Measurements from ENCODE around the gene NAGA. TPM values are rescaled to one million over a fixed set of nuclear protein-coding genes. Genes with fewer than 3 reads are reported as not detected.
A peak's percentile ranks its signal among the peaks of the same experiment; 100 is the strongest.

Gene NAGA
- total RNA-seq, 2 donors from 2014 or later, result 18.6 to 27.5 TPM

DNA sequence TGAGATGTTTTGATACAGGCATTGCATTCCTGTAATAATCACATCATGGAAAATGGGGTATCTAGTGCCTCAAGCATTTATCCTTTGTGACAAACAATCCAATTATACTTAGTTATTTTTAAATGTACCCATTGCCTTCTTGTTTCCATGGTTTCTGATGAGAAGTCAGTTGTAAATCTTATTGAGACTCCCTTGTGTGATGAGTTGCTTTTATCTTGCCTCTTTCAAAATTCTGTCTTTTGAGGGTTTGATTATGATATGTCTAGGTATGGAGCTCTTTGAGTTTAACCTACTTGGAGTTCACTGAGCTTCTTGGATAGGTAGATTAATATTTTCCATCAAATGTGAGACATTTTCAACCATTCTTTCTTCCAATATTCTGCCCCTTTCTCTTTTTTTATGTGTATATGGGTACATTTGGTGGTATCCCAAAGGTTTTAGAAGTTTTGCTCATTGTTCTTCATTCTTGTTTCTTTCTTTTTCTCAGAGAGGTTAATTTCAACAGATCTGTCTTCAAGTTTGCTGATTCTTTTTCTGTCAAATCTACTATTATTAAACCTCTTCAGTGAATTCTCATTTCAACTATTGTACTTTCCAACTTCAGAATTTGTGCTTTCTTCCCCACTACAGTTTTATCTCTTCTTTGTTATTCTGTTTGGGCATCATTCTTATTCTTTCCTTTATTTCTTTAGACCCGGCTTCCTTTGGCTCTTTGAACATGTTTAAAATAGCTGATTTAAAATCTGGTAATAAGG lies 13.7 kb downstream of the NAGA start:
- H3K36me3 Mint-ChIP-seq (ENCODE audit: insufficient read depth in 2 of 2), result peaks cover 20 to 30% of the 10 kb centered on the region in 2 donors
- H3K27ac Mint-ChIP-seq, result no peak overlapping the region
- H3K27me3 Mint-ChIP-seq (ENCODE audit: low read depth), result no peaks in the 10 kb centered on the region
- DNase-seq, result no peak
- no peak overlapping the region for H3K4me3 Mint-ChIP-seq
- ATAC-seq (replicated peaks in 1 of 2), result no peak
- no peaks in the 10 kb centered on the region for H3K4me1 Mint-ChIP-seq (ENCODE audit: low read depth)
- peaks cover 10 to 15% of the 10 kb centered on the region in 2 donors for H3K9me3 Mint-ChIP-seq

- H3K9me3 Mint-ChIP-seq, result peaks cover 6 to 11% of the 10 kb centered on the region in 2 donors
- H3K4me1 Mint-ChIP-seq (ENCODE audit: low read depth), result no peaks in the 10 kb centered on the region
- H3K36me3 Mint-ChIP-seq (ENCODE audit: insufficient read depth in 2 of 2), result peaks cover 6 to 10% of the 10 kb centered on the region in 2 donors
- ATAC-seq (replicated peaks in 1 of 2) (no peak), DNase-seq (no peak)
- H3K27ac Mint-ChIP-seq, result no peak overlapping the region
- H3K4me3 Mint-ChIP-seq, result no peak overlapping the region
- H3K27me3 Mint-ChIP-seq (ENCODE audit: low read depth), result no peaks in the 10 kb centered on the region
These were observed 17.8 kb downstream of the NAGA start for GRCh38 chr22:42052765-42053164.

DNA sequence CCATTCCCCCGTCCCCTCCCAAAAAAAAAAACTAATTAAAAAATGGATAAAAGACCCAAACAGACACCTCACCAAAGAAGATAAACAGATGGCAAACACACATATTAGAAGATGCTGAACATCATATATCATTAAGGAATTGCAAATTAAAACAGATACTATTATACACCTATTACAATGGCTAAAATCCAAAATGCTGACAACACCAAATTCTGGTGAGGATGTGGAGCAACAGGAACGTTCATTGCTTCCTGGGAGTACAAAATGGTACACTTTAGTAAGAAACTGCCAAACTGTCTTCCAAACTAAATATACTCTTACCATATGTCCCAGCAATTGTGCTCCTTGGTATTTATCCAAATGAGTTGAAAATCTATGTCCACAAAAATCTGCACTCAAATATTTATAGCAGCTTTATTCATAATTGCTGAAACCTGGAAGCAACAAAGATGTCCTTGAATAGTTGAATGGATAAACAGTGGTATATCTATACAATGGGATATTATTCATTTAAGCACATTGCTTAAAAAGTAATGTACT lies 19.9 kb downstream of the NAGA start:
- DNase-seq (no peak), ATAC-seq (replicated peaks in 1 of 2) (no peak)
- H3K9me3 Mint-ChIP-seq, result peaks cover 0 to under 1% of the 10 kb centered on the region in 2 donors
- no peaks in the 10 kb centered on the region for H3K36me3 Mint-ChIP-seq (ENCODE audit: insufficient read depth in 2 of 2)
- H3K27me3 Mint-ChIP-seq (ENCODE audit: low read depth), result no peaks in the 10 kb centered on the region
- no peak overlapping the region for H3K27ac Mint-ChIP-seq
- H3K4me3 Mint-ChIP-seq, result no peak overlapping the region
- no peaks in the 10 kb centered on the region for H3K4me1 Mint-ChIP-seq (ENCODE audit: low read depth)

GRCh38 chr22:42041784-42042183 lies 28.8 kb downstream of the NAGA start:
- no peak overlapping the region for H3K4me3 Mint-ChIP-seq
- ATAC-seq (replicated peaks in 1 of 2) (no peak), DNase-seq (no peak)
- H3K27me3 Mint-ChIP-seq (ENCODE audit: low read depth), result no peaks in the 10 kb centered on the region
- H3K9me3 Mint-ChIP-seq, result peaks cover 5% of the 10 kb centered on the region in 2 donors
- H3K4me1 Mint-ChIP-seq (ENCODE audit: low read depth), result no peaks in the 10 kb centered on the region
- H3K27ac Mint-ChIP-seq, result no peak overlapping the region
- peaks cover 9 to 21% of the 10 kb centered on the region in 2 donors for H3K36me3 Mint-ChIP-seq (ENCODE audit: insufficient read depth in 2 of 2)

DNA sequence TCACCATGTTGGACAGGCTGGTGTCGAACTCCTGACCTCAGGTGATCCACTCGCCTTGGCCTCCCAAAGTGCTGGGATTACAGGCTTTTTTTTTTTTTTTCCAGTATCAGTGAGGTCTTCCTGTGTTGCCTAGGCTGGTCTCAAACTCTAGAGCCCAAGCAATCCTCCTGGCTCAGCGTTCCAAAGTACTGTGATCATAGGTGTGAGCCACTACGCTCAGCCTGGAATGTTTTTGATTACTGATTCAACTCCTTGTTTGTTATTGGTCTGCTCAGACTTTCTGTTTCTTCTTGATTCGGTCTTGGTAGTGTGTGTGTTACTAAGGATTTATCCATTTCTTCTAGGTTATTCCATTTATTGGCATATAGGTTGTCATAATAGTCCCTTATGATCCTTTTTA lies 31.3 kb downstream of the NAGA start:
- Mint-ChIP-seq H3K27me3 (ENCODE audit: low read depth) (no peaks in the 10 kb centered on the region), H3K4me1 (ENCODE audit: low read depth) (no peaks in the 10 kb centered on the region), H3K27ac (no peak overlapping the region), H3K4me3 (no peak overlapping the region), H3K9me3 (peaks cover 6% of the 10 kb centered on the region in 2 donors), H3K36me3 (ENCODE audit: insufficient read depth in 2 of 2) (peaks cover 12 to 25% of the 10 kb centered on the region in 2 donors)
- DNase-seq (no peak), ATAC-seq (replicated peaks in 1 of 2) (no peak)

GRCh38 chr22:42035256-42035655 lies 35.4 kb downstream of the NAGA start:
- DNase-seq (no peak), ATAC-seq (replicated peaks in 1 of 2) (no peak)
- H3K9me3 Mint-ChIP-seq, result peaks cover 4 to 9% of the 10 kb centered on the region in 2 donors
- no peak overlapping the region for H3K4me3 Mint-ChIP-seq
- H3K4me1 Mint-ChIP-seq (ENCODE audit: low read depth), result peaks cover 23% of the 10 kb centered on the region
- H3K27me3 Mint-ChIP-seq (ENCODE audit: low read depth), result no peaks in the 10 kb centered on the region
- H3K27ac Mint-ChIP-seq, result no peak overlapping the region
- H3K36me3 Mint-ChIP-seq (ENCODE audit: insufficient read depth in 2 of 2), result peaks cover 11 to 16% of the 10 kb centered on the region in 2 donors

GRCh38 chr22:42033263-42034181 lies 37.1 kb downstream of the NAGA start:
- no peak for ATAC-seq (replicated peaks in 1 of 2)
- no peak overlapping the region for H3K27ac Mint-ChIP-seq
- no peaks in the 10 kb centered on the region for H3K27me3 Mint-ChIP-seq (ENCODE audit: low read depth)
- H3K4me1 Mint-ChIP-seq (ENCODE audit: low read depth), result peaks cover 26% of the 10 kb centered on the region
- no peak overlapping the region for H3K4me3 Mint-ChIP-seq
- peak in 1 of 2 donors; percentile 10 for DNase-seq
- H3K36me3 Mint-ChIP-seq (ENCODE audit: insufficient read depth in 2 of 2), result peaks cover 11 to 16% of the 10 kb centered on the region in 2 donors
- H3K9me3 Mint-ChIP-seq, result peaks cover 4 to 9% of the 10 kb centered on the region in 2 donors

GRCh38 chr22:42026705-42027104 lies 43.9 kb downstream of the NAGA start:
- no peak overlapping the region for H3K27ac Mint-ChIP-seq
- H3K36me3 Mint-ChIP-seq (ENCODE audit: insufficient read depth in 2 of 2), result no peaks in the 10 kb centered on the region
- peaks cover 32% of the 10 kb centered on the region for H3K4me1 Mint-ChIP-seq (ENCODE audit: low read depth)
- DNase-seq, result no peak
- ATAC-seq (replicated peaks in 1 of 2), result no peak
- no peak overlapping the region for H3K4me3 Mint-ChIP-seq
- H3K27me3 Mint-ChIP-seq (ENCODE audit: low read depth), result no peaks in the 10 kb centered on the region
- no peaks in the 10 kb centered on the region for H3K9me3 Mint-ChIP-seq

DNA sequence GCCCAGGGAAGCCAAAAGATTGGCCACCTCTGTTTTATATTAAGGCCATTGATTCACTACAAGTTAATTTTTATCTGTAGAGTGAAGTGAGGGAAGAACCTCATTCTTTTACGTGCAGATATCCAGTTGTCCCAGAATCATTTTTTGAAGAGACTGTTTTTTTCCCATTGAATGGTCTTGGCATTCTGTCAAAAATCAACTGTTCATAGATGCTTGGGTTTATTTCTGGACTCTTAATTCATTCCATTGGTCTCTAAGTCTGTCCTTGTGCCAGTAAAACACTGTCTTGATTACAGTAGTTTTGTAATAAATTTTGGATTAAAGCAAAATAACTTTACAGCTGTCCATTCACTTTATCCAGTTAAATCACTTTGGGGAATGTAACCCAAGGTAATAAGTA lies 45.2 kb downstream of the NAGA start:
- H3K9me3 Mint-ChIP-seq, result no peaks in the 10 kb centered on the region
- ATAC-seq (replicated peaks in 1 of 2), result no peak
- H3K4me3 Mint-ChIP-seq, result no peak overlapping the region
- H3K4me1 Mint-ChIP-seq (ENCODE audit: low read depth), result peaks cover 20% of the 10 kb centered on the region
- no peaks in the 10 kb centered on the region for H3K27me3 Mint-ChIP-seq (ENCODE audit: low read depth)
- DNase-seq, result no peak
- H3K27ac Mint-ChIP-seq, result no peak overlapping the region
- no peaks in the 10 kb centered on the region for H3K36me3 Mint-ChIP-seq (ENCODE audit: insufficient read depth in 2 of 2)

GRCh38 chr22:42022162-42022847 lies 48.3 kb downstream of the NAGA start:
- Mint-ChIP-seq H3K9me3 (no peaks in the 10 kb centered on the region), H3K27ac (peak overlapping the region; percentile 60), H3K36me3 (ENCODE audit: insufficient read depth in 2 of 2) (no peaks in the 10 kb centered on the region), H3K27me3 (ENCODE audit: low read depth) (peaks cover 3% of the 10 kb centered on the region), H3K4me1 (ENCODE audit: low read depth) (peaks cover 20% of the 10 kb centered on the region), H3K4me3 (peak overlapping the region in 1 of 2 donors; percentile 28)
- DNase-seq, result no peak
- ATAC-seq (replicated peaks in 1 of 2), result peak; percentile 73 to 87

DNA sequence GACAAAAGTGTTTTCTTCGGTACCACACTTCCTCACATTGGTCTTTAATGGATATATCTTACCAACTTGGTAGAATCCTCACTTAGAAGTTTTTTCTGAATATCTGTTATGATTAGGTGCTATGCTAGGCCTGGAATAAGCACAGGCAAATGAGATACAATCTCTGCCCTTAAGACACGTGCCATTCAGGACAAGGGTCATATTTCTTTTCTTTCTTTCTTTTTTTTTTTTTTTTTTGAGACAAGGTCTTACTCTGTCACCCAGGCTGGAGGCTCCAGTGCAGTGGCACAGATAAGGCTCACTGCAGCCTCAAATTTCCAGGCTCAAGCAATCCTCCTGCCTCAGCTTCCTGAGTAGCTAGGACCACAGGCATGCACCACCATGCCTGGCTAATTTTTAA lies 49.0 kb downstream of the NAGA start:
- no peak overlapping the region for H3K27ac Mint-ChIP-seq
- DNase-seq (no peak), ATAC-seq (replicated peaks in 1 of 2) (no peak)
- H3K4me1 Mint-ChIP-seq (ENCODE audit: low read depth), result peaks cover 20% of the 10 kb centered on the region
- peaks cover 10% of the 10 kb centered on the region for H3K27me3 Mint-ChIP-seq (ENCODE audit: low read depth)
- no peaks in the 10 kb centered on the region for H3K36me3 Mint-ChIP-seq (ENCODE audit: insufficient read depth in 2 of 2)
- no peaks in the 10 kb centered on the region for H3K9me3 Mint-ChIP-seq
- H3K4me3 Mint-ChIP-seq, result no peak overlapping the region

DNA sequence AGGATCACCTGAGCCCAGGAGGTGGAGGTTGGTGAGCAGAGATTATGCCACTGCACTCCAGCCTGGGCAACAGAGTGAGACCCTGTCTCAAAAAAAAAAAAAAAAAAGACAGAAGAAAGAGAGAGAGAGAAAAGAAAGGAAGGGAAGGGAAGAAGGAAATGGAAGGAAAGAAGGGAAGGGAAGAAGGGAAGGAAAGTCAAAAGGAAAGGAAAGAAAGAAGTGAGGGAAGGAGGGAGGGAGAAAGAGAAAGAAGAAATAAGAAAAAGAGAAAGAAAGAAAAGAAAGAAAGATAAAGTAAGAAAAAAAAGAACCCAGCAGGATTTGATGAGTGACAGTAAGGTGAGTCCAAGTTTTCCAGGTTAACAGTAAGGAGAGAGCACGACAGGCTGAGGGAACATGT lies 52.4 kb downstream of the NAGA start:
- H3K9me3 Mint-ChIP-seq, result no peaks in the 10 kb centered on the region
- peaks cover 16% of the 10 kb centered on the region for H3K27me3 Mint-ChIP-seq (ENCODE audit: low read depth)
- H3K27ac Mint-ChIP-seq, result no peak overlapping the region
- H3K36me3 Mint-ChIP-seq (ENCODE audit: insufficient read depth in 2 of 2), result peaks cover 0 to 2% of the 10 kb centered on the region in 2 donors
- DNase-seq (no peak), ATAC-seq (replicated peaks in 1 of 2) (no peak)
- H3K4me1 Mint-ChIP-seq (ENCODE audit: low read depth), result peaks cover 20% of the 10 kb centered on the region
- no peak overlapping the region for H3K4me3 Mint-ChIP-seq

Data from activated T-cell treated with anti-CD3 and anti-CD28 coated beads, Interleukin-2, amount 50 U/mL, for 72 hours (primary cell).